GM12878 (cell line): ENCODE results near the gene PTTG2.

Source experiments
- CEBPB ChIP-seq, 2 experiments: fragments of 150-350 bp in 1 of 2; IDR thresholded peaks; 2 replicates each; pipeline ENCODE4 v1.6.1; 2012 to 2014; ENCODE audit warnings: low read depth in 2 of 2, low read length in 2 of 2, borderline replicate concordance in 1 of 2, inconsistent platforms in 1 of 2
- CREM ChIP-seq: IDR thresholded peaks from 2 replicates; pipeline ENCODE4 v1.6.1; 2014; ENCODE audit warnings: antibody characterized with exemption, low read depth
- POLR2A ChIP-seq: IDR thresholded peaks from 2 replicates; pipeline ENCODE4 v1.6.1; 2011; ENCODE audit warnings: low read depth, mild to moderate bottlenecking, low read length
- TF ChIP-seq, protein P1 (sequence below): fragments of 450-650 bp; IDR thresholded peaks from 2 replicates; pipeline ENCODE4 v1.6.1; 2017; ENCODE audit warnings: antibody characterized with exemption, mild to moderate bottlenecking, moderate library complexity
- TF ChIP-seq, protein P2 (sequence below): IDR thresholded peaks from 2 replicates; pipeline ENCODE4 v1.6.1; 2011; ENCODE audit warnings: low read depth, low read length, improper control_type of control experiment, borderline replicate concordance

DNA sequence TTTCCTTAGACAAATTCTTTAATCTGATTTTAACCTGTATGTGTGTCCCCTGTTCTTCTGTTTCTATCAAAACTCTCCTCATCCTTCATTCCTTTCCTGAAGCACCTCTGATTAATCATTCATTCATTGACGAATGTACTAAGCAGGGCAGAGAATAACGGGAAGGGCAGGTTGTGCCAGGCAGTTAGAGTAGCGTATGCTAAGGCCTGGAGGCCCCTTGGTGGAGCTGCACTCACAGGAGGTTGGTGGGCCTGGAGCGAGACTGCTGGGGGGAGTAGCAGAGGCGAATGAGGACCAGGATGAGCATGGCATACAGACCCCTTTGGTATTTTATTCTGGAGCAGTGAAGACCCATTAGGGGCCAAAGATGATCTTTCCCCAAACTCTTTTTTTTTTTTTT is 22.5 kb downstream of the PTTG2 start:
- TF ChIP-seq, protein P1, sequence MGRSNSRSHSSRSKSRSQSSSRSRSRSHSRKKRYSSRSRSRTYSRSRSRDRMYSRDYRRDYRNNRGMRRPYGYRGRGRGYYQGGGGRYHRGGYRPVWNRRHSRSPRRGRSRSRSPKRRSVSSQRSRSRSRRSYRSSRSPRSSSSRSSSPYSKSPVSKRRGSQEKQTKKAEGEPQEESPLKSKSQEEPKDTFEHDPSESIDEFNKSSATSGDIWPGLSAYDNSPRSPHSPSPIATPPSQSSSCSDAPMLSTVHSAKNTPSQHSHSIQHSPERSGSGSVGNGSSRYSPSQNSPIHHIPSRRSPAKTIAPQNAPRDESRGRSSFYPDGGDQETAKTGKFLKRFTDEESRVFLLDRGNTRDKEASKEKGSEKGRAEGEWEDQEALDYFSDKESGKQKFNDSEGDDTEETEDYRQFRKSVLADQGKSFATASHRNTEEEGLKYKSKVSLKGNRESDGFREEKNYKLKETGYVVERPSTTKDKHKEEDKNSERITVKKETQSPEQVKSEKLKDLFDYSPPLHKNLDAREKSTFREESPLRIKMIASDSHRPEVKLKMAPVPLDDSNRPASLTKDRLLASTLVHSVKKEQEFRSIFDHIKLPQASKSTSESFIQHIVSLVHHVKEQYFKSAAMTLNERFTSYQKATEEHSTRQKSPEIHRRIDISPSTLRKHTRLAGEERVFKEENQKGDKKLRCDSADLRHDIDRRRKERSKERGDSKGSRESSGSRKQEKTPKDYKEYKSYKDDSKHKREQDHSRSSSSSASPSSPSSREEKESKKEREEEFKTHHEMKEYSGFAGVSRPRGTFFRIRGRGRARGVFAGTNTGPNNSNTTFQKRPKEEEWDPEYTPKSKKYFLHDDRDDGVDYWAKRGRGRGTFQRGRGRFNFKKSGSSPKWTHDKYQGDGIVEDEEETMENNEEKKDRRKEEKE = no peak
- TF ChIP-seq, protein P2, sequence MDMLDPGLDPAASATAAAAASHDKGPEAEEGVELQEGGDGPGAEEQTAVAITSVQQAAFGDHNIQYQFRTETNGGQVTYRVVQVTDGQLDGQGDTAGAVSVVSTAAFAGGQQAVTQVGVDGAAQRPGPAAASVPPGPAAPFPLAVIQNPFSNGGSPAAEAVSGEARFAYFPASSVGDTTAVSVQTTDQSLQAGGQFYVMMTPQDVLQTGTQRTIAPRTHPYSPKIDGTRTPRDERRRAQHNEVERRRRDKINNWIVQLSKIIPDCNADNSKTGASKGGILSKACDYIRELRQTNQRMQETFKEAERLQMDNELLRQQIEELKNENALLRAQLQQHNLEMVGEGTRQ = no peak
- TF ChIP-seq CEBPB (IDR thresholded peaks at IDR 0.05; ENCODE audit: borderline replicate concordance in 1 of 2, low read depth in 2 of 2, low read length in 2 of 2) = no peak
- no peak for TF ChIP-seq CREM
- no peak for TF ChIP-seq POLR2A
